HG03196 (cell line): ENCODE results near the gene ALPG.

ENCODE experiments used
- ATAC-seq: cut with Tn5 transposase; IDR thresholded peaks from one replicate; pipeline ENCODE4 v1.9.1; 2021; ENCODE audit not compliant: unreplicated experiment

The ALPG gene

GRCh38 chr2:232456296-232457120 lies 49.9 kb downstream of the ALPG start:
- no peak for ATAC-seq

- no peak for ATAC-seq
Measured at GRCh38 chr2:232457121-232458011, 50.7 kb downstream of the ALPG start.

GRCh38 chr2:232458051-232458660 lies 51.5 kb downstream of the ALPG start:
- ATAC-seq = no peak

- no peak for ATAC-seq
Measured at GRCh38 chr2:232458661-232459418, 52.2 kb downstream of the ALPG start.

GRCh38 chr2:232459419-232460035 lies 52.9 kb downstream of the ALPG start:
- no peak for ATAC-seq

- ATAC-seq = no peak
Measured at GRCh38 chr2:232460171-232460570, 53.5 kb downstream of the ALPG start.
